GM18858 (cell line): ENCODE data around the gene AMZ1.
"Not testable (repeated sequence)": the region's sequence is repeated elsewhere in the genome, so short reads cannot be mapped to it uniquely, and the experiment has no call there.

ENCODE experiments used
- ATAC-seq: cut with Tn5 transposase; IDR thresholded peaks from one replicate; pipeline ENCODE4 v1.9.1; 2021; ENCODE audit not compliant: unreplicated experiment

The AMZ1 gene

DNA sequence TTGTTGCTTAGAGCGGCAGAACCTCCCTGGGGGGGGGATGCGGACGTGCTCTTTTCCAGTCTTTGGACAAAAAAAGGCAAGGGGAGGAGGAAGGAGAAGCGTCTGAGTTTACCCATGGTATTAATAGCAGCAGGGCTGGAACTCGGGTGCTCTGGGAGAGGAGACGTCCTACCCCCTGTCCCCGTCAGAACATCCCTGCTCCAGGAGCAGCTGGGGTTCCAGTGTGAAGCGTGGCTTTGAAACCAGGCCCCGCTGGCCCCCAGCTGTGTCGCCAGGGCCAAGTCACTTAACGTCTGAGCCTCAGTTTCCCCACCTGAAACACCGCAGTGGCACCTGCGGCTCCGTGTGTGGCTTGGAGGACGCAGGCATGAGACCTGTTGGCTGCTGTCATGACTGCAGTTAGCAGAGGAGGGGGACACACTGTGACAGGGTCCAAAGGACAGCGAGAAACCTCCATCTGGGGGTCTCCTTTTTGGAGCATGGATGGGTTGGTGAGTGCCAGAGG, 1.4 kb downstream of the AMZ1 start:
- no peak for ATAC-seq

DNA sequence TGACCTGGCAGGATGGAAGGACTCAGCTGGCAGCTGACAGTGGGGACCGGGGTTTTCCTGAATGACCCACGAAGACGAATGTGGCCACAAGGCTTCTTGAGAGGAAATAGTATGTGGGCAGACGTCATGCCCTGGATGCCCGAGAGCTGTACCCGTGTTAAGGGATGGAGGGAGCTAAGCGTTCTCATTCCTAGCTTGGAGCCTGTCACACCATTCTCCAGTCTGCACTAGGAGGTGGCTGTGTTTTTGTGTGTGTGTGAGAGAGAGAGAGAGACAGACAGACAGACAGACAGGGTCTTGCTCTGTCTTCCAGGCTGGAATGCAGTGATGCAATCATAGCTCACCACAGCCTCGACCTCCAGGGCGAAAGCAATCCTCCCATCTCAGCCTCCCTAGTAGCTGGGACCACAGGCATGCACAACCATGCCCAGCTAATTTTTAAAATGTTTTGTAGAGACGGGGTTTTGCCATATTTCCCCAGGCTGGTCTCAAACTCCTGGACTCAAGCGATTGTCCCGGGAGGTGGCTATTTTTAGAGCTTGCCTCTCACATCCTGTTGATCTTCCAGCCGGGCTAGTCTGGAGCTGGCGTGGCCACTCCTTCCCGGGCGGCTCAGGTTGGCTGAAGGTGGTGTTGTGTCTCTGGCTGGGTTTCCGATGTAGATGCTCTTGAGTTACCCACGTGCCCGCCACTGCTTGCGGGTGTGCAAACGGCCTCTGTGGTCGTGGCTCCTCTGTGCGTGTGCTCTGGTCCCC, 2.1 kb downstream of the AMZ1 start:
- ATAC-seq: no peak

DNA sequence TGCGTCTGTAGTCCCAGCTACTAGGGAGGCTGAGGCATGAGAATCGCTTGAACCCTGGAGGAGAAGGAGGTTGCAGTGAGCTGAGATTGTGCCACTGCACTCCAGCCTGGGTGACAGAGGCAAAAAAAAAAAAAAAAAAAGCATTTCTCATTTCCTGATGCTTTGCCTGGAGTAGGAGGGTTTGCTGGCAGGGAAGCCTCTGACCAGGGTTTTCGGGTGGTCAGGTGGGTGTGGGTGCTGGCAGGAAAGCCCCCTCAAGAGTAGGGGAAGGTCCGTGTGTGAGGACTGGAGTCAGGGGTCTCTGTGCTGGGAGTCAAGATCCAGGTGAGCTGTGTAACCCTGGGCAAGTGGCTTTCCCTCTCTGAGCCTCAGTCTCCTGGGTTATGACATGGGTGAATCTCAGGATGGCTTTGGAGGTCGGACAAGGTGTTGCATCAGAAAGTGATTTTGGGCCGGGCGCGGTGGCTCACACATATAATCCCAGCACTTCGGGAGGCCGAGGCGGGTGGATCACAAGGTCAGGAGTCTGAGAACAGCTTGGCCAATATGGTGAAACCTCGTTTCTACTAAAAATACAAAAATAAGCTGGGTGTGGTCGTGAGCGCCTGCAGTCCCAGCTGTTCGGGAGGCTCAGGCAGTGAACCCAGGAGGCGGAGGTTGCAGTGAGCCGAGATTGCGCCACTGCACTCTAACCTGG, 3.2 kb downstream of the AMZ1 start:
- ATAC-seq: no peak

DNA sequence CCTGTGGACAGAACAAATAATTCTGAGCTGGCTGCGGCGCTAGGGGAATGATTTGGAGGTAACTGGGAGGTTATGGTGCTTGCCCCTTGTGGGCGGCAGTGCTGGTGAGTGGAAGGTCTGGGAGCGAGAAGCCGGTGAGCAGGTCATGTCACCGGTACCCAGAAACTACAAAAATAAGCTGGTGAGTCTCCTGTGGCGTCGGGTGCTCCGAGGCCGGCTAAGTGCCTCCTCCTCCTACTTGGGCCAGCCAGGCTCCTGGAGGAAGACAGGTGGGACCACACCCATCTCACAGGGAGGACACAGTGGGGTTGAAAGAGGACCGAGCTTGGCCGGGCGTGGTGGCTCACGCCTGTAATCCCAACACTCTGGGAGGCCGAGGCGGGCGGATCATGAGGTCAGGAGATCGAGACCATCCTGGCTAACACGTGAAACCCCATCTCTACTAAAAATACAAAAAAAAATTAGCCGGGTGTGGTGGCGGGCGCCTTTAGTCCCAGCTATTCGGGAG, 4.0 kb downstream of the AMZ1 start:
- ATAC-seq: not testable (repeated sequence)

DNA sequence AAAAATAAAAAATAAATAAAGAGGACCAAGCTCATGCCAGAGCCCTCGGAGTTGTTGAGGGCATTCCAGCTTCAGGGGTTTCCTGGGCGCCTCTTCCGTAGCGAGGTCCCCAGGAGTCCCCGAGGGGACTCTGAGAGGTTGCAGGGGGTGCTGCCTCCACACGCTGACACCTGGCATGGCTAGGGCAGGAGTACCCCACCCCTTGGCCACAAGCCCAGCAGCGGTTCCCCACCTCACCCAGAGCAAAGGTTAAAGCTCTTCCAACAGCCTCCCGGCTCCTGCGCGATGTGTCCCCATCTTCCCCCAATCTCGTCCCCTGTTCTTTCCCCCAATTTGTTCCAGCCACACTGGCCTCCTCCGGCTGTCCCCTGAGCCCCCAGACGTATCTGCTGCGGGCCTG, 4.5 kb downstream of the AMZ1 start:
- ATAC-seq: no peak

DNA sequence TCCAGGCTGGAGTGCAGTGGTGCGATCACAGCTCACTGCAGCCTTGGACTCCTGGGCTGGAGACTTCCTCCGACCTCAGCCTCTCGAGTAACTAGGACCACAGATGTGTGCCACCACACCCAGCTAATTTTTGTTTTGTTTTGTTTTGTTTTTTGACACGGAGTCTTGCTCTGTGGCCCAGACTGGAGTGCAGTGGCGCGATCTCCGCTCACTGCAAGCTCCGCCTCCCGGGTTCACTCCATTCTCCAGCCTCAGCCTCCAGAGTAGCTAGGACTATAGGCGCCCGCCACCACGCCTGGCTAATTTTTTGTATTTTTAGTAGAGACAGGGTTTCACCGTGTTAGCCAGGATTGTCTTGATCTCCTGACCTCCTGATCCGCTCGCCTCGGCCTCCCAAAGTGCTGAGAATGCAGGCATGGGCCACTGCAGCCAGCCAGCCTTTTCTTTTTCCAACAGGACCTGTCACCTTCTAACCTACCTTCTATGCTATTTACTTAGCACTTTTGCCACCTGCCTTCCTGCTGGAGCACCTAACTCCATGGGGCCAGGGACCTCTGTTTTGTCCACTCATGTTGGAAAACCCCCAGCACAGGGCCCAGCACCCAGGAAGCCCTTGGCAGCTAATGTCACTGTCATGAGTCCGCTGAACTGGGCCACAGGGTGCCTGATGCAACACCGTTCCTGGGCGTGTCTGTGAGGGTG, 5.6 kb downstream of the AMZ1 start:
- not testable (repeated sequence) for ATAC-seq

DNA sequence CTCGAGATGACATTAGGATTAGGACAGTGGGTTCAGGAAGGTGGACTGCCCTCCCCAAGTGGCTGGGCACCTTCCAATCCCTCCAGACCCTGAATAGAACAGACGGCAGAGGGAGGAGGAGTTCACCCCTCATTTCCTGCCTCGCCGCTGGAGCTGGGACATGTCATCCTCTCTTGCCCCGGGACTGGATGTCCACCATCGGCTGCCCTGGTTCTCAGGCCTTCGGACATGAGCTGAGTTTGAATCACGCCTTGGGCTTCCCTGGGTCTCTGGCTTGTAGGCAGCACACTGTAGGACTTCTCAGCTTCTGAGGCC, 6.1 kb downstream of the AMZ1 start:
- not testable (repeated sequence) for ATAC-seq

DNA sequence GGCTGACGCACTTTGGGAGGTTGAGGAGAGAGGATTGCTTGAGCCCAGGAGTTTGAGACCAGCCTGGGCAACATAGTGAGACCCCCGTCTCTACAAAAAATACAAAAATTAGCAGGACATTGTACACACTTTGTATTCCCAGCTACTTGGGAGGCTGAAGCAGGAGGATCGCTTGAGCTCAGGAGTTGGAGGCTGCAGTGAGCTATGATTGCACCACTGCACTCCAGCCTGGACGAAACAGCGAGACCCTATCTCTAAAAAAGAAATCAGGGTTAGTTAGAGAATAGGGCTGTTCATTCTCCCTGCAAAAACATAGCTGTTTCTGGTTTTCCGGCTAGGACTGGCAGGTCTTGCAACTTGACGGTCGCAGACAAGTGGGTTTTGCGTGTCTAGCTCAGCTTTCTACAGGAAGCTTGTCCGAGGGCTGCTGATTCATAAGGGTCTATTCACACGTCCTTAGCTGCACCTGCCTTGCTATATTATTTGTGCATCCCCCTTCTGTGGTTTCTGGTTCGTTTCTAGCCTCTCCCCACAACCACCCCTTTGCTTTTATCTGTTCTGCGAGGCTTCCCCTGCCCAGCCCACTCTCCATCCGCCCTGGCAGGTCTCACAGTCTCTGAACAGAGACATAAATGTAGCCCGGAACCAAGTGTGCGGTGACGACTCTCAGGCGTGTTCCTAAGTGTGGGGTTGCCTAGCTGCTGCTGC, 10.7 kb downstream of the AMZ1 start:
- ATAC-seq: peak; percentile 93

DNA sequence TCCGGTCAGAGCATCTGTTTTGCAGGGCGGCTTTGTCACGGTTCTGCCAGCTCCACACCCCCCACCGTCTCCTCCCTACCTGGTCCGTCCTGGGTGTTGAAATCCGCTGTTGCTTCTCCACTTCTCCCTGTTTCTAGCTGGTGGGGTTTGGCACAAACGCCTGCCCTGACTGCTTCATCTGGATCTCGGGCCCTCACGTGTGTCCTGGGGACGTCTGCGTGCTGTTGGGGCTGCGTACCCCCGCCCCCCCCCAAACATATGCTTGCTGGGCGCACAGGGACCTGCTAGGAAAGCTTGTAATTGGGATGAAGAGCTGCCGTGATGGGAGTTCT, 11.3 kb downstream of the AMZ1 start:
- no peak for ATAC-seq

DNA sequence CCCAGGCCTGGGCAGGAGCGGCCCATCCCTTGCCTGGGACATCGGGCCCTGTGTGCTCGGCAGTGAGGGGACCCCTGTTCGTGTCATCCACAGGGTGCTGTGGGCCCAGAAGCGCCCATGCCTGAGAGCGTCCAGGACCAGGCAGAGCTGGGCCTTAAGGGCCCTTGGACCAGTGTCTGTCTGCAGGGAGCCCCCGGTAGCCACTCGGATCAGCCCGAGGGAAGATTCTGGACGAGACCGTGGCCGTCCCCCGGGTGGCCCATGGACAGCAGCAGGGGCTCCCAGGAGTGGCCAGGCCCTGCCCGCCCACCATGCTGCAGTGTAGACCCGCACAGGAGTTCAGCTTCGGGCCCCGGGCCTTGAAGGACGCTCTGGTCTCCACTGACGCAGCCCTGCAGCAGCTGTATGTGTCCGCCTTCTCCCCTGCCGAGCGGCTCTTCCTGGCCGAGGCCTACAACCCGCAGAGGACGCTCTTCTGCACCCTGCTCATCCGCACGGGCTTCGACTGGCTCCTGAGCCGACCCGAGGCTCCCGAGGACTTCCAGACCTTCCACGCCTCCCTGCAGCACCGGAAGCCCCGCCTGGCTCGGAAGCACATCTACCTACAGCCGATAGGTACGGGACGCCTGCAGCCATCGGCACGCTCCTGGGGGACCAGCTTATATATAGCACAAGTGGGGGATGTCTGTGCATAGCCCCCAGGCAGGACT, 12.3 kb downstream of the AMZ1 start:
- ATAC-seq: no peak

DNA sequence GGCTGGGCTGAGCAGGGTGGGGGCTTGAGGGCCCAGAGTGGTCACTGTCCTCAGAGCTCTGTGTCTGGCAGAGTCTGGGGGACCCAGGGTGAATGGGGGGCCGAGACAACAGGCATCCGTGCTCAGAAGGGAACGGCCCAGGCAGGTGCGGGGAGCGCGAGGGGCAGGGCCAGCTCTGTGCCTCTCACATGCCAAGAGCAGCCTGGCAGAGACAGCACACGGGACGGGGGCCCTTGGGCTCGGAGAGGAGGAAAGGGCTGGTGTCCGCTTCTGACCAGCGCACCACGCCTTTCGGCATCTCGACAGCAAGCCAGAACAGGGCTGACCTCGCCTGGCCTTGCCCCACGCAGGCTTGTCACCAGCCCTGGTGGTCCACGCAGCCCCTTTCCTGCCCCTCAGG, 13.4 kb downstream of the AMZ1 start:
- ATAC-seq: no peak

DNA sequence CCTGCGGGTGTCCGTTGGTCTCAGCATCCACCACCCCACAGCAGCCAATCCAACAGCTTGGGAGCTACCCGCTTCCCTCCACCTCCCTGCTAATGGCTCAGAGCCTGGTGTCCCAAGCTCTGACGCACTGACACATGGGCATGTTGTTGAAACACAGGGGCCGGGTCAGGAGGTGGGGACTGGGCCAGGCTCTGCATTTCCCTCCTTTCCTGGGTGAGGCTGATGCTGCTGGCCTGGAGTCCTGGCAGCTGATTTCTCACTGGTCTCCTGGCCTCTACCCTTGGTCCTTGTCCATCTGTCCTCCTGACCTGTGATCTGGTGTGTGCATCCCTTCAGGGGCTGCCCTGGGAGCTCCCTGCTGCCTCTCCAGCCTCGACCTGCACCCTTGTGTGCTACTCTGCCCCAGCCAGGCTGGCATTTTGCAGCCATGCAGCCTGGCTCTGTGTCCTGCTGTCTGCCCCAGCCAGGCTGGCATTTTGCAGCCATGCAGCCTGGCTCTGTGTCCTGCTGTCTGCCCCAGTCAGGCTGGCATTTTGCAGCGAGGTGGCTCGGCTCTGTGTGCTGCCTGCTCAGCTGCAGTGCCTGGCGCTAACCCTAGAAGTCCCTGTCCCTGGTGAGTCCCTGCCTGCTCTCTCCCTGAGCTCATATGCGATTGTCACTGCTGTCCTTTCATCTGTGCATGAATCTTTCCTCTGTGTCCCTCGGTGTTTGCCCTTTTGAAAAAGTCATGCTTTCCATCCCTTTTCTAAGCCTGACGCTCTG, 14.0 kb downstream of the AMZ1 start:
- no peak for ATAC-seq

DNA sequence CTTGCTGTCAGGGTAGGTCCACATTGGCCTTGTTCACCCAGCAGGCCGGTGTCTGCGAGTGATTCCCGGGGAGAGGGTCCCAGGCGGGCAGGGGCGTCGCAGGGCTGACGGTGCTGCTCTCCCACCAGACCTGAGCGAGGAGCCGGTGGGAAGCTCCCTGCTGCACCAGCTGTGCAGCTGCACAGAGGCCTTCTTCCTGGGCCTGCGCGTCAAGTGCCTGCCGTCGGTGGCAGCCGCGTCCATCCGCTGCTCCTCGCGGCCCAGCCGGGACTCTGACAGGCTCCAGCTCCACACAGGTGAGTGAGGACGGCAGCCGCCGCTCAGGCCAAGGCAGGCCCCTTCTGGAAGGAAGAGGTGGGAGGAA, 14.6 kb downstream of the AMZ1 start:
- no peak for ATAC-seq

DNA sequence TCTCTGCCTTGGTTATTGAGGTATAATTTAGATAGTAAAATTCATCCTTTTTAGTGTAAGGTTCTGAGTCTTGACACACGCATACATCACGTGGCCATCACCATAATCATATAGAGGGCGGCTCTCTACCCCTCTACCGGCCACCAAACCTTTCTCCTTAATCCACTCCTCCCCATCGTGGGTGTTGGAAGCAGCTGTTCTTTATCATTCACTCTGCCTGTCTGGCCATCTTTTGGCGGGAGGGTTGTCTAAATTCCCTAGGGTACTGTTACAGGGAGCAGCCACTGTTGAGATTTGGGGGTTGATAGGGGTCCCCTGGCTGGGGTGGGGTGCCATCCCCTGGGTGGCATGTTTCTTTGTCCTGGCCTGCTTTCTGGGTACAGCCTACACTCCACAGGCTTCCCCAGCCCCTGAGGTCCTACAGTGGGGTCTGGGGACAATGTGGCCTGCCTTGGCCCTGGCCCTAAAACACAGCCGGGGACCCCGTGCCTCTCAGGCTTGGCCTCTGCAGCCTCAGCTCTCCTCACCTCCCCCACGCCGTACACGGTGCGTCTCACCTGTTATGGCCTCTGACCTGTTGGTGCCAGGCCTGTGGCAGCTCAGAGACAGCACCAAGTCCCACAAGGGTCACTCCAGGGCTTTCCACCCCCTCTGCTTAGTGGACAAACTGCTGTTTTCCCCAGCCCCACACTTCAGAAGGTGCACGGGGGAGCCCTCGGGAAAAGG, 17.5 kb downstream of the AMZ1 start:
- ATAC-seq: no peak

DNA sequence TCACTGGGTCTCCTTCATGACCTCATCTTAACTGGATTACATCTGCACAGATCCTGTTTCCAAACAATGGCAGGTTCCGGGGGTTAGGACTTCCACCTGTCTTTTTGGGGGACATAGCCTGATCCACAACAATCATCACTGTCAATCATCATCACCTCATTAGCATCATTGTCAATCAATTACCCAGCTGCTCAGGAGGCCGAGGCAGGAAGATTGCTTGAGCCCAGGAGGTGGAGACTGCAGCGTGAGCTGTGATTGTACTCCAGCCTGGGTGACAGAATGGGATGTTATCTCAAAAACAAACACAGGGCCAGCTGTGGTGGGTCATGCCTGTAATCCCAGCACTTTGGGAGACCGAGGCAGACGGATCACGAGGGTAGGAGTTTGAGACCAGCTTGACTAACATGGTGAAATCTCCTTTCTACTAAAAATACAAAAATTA, 18.7 kb downstream of the AMZ1 start:
- no peak for ATAC-seq

DNA sequence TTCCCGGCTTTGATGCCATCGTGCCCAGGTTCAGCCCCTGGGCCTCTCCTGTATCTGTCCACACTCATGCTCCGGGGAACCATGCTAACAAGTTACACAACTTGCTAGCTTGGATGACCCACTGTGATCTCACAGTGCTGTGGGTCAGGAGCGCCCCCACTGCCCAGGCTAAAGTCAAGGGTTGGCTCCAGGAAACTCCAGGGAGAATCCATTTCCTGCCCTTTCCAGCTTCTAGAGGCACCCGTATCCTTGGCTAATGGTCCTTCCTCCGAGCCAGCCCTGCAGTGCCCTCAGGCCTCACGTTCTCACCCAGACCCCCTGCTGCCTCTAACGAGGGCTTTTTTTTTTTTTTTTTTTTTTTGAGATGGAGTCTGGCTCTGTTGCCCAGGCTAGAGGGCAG, 19.5 kb downstream of the AMZ1 start:
- ATAC-seq: no peak

DNA sequence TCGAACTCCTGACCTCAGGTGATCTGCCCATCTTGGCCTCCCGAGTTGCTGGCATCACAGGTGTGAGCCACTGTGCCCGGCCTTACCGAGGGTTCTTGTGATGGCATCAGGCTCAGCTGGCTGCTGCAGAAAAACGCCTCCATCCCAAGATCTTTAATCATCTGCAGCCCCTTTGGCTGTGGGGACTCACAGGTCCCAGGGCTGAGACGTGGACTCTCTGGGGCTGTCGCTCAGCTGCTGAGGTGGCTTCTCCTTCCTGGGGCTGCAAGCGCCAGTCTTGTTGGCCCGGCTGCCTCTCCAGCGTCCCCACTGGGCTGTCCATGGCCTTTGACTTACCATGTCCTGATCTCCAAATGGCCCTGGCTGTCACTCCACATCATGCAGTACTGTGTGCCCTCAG, 20.0 kb downstream of the AMZ1 start:
- ATAC-seq: no peak

DNA sequence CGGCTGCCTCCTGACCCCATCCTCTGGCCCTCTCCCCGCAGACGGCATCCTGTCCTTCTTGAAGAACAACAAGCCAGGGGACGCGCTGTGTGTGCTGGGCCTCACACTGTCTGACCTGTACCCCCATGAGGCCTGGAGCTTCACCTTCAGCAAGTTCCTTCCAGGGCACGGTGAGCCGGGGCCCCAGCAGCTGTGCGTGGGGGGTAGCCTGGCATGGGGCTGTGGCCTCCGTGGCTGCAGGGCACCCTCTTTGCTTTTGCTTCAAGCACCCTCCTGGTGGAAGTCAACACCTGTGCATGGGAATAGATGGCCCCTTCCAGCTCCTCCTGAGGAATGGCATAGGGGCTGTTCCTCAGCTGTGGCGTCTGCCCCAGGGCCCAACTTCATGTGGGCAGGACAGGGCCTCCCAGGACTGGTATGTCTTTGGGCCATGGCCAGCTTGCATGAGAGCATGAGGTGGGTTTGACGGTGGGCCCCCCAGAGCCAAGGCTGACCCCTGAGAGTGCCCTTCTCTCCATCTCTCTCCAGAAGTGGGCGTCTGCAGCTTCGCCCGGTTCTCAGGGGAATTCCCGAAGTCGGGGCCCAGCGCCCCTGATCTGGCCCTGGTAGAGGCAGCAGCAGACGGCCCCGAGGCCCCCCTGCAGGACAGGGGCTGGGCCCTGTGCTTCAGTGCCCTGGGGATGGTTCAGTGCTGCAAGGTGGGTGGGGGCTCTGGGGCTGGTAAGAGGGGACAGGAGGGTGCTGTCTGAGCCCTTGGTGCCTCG, 20.7 kb downstream of the AMZ1 start:
- ATAC-seq: no peak
